Thoracic aorta (tissue), 2 donors: ENCODE measurements around the gene CNTNAP4. TPM values are rescaled to one million over a fixed set of nuclear protein-coding genes. Genes with fewer than 3 reads are reported as not detected.

Source experiments
- ATAC-seq: fragments of 150-250 bp; one replicate; pipeline ENCODE4 v1.8.0; 2017; ENCODE audit warnings: low read depth; ENCODE audit not compliant: insufficient number of reproducible peaks, low FRiP score
- DNase-seq: peaks from one replicate; pipeline ENCODE4 v3.0.0-alpha.2; 2020; ENCODE audit warnings: low spot score
- H3K27ac ChIP-seq, 2 donors: fragments of 200-600 bp; sonication (generic); 1 replicate in 1 of 2; 2 replicates in 1 of 2; pipeline ENCODE4 v1.5.1; 2016; ENCODE audit warnings: mild to moderate bottlenecking in 2 of 2, moderate library complexity in 2 of 2
- H3K27me3 ChIP-seq: fragments of 200-600 bp; sonication (generic); replicated peaks from 2 replicates; pipeline ENCODE4 v1.6.0; 2016; ENCODE audit warnings: mild to moderate bottlenecking; ENCODE audit not compliant: insufficient read depth
- H3K36me3 ChIP-seq: fragments of 200-600 bp; sonication (generic); one replicate; pipeline ENCODE4 v1.5.1; 2016
- H3K4me1 ChIP-seq, 2 donors: fragments of 200-600 bp; sonication (generic); 1 replicate in 1 of 2; 2 replicates in 1 of 2; pipeline versions ENCODE4 v1.5.1 to v1.6.0; 2016; ENCODE audit warnings: low read depth in 2 of 2, mild to moderate bottlenecking in 1 of 2; ENCODE audit not compliant: control insufficient read depth in 1 of 2
- H3K4me3 ChIP-seq: fragments of 200-600 bp; sonication (generic); 2 replicates; pipeline ENCODE4 v1.5.1; 2016; ENCODE audit warnings: mild to moderate bottlenecking
- H3K9me3 ChIP-seq: fragments of 200-600 bp; sonication (generic); 2 replicates; pipeline ENCODE4 v1.5.1; 2016
- CTCF ChIP-seq: fragments of 200-600 bp; sonication (generic); IDR thresholded peaks from one replicate; pipeline ENCODE4 v1.5.1; 2019; ENCODE audit warnings: antibody characterized with exemption
- total RNA-seq, 2 donors: library from RNA; depleted of rRNA; stranded (reverse); fragments of >200 nt; gene quantifications; one replicate each; pipeline versions ENCODE4 v1.1.0 to v1.2.3, GENCODE V29; 2016

CNTNAP4 gene
- total RNA-seq, 2 donors from 2014 or later, result not detected

GRCh38 chr16:76583466-76583865 is 306.3 kb downstream of the CNTNAP4 start:
- Histone ChIP-seq H3K27ac (no peak overlapping the region), H3K36me3 (no peaks in the 10 kb centered on the region), H3K27me3 (no peaks in the 10 kb centered on the region), H3K4me1 (no peaks in the 10 kb centered on the region), H3K9me3 (no peaks in the 10 kb centered on the region), H3K4me3 (no peak overlapping the region)
- no peak for TF ChIP-seq CTCF
- no peak for DNase-seq
- ATAC-seq, result no peak

- DNase-seq (no peak), ATAC-seq (no peak)
- Histone ChIP-seq H3K4me3 (no peak overlapping the region), H3K27me3 (no peaks in the 10 kb centered on the region), H3K36me3 (no peaks in the 10 kb centered on the region), H3K9me3 (no peaks in the 10 kb centered on the region), H3K27ac (no peak overlapping the region), H3K4me1 (no peaks in the 10 kb centered on the region)
- TF ChIP-seq CTCF, result no peak
Observed at GRCh38 chr16:76583945-76584344, 306.7 kb downstream of the CNTNAP4 start.

- no peak for TF ChIP-seq CTCF
- no peaks in the 10 kb centered on the region for H3K27me3 ChIP-seq
- no peaks in the 10 kb centered on the region for H3K36me3 ChIP-seq
- DNase-seq (no peak), ATAC-seq (no peak)
- no peak overlapping the region for H3K4me3 ChIP-seq
- no peaks in the 10 kb centered on the region for H3K9me3 ChIP-seq
- H3K4me1 ChIP-seq, result no peaks in the 10 kb centered on the region
- H3K27ac ChIP-seq, result no peak overlapping the region
Observed at GRCh38 chr16:76598498-76598897, 321.3 kb downstream of the CNTNAP4 start.

- H3K27me3 ChIP-seq, result no peaks in the 10 kb centered on the region
Observed at GRCh38 chr16:76607317-76607716, 330.1 kb downstream of the CNTNAP4 start.

More at GRCh38 chr16:76607317-76607716, 330.1 kb downstream of the CNTNAP4 start:
- H3K9me3 ChIP-seq, result no peaks in the 10 kb centered on the region
- no peak overlapping the region for H3K27ac ChIP-seq
- H3K36me3 ChIP-seq, result no peaks in the 10 kb centered on the region
- TF ChIP-seq CTCF, result no peak
- no peak overlapping the region for H3K4me3 ChIP-seq
- H3K4me1 ChIP-seq, result no peaks in the 10 kb centered on the region
- ATAC-seq (no peak), DNase-seq (no peak)
